Measurements from ENCODE around the gene MTG1. TPM values are rescaled to one million over a fixed set of nuclear protein-coding genes. Genes with fewer than 3 reads are reported as not detected.
"Not testable (repeated sequence)": the region's sequence is repeated elsewhere in the genome, so short reads cannot be mapped to it uniquely, and the experiment has no call there.

The MTG1 gene
- polyA plus RNA-seq, 1 experiment, result 38.1 TPM

DNA sequence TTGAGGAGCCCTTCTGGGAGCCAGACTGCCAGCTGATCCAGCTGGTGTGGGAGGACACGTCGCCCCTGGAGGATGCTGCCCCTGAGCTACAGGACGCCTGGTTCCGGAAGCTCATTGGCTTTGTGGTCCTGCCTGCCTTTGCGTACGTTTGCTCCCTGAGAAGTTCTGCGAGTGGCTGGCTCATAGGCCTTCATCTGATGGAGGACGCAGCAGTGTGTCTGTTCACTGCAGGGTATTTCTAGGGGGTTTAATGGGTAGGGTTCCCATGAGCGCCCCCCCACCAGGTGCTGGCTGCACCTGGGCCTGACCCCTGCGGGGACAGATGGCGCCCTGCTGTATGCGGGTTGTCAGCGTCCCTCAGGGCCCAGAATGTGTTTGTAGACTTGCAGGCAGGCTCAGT, 9.9 kb upstream of the MTG1 start:
- H3K4me3 ChIP-seq (ENCODE audit: low read depth, low read length), result no peak overlapping the region
- no peaks in the 10 kb centered on the region for H3K27me3 ChIP-seq (ENCODE audit: control insufficient read depth, insufficient read depth, low read length)
- no peak for DNase-seq (ENCODE audit: low read depth)
- TF ChIP-seq, protein P1, sequence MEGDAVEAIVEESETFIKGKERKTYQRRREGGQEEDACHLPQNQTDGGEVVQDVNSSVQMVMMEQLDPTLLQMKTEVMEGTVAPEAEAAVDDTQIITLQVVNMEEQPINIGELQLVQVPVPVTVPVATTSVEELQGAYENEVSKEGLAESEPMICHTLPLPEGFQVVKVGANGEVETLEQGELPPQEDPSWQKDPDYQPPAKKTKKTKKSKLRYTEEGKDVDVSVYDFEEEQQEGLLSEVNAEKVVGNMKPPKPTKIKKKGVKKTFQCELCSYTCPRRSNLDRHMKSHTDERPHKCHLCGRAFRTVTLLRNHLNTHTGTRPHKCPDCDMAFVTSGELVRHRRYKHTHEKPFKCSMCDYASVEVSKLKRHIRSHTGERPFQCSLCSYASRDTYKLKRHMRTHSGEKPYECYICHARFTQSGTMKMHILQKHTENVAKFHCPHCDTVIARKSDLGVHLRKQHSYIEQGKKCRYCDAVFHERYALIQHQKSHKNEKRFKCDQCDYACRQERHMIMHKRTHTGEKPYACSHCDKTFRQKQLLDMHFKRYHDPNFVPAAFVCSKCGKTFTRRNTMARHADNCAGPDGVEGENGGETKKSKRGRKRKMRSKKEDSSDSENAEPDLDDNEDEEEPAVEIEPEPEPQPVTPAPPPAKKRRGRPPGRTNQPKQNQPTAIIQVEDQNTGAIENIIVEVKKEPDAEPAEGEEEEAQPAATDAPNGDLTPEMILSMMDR (IDR thresholded peaks at IDR 0.05; ENCODE audit: insufficient read depth, low read depth, low read length), result no peak
- H3K36me3 ChIP-seq (ENCODE audit: control insufficient read depth, insufficient read depth, low read length), result peaks cover 3% of the 10 kb centered on the region
- ChIA-PET CTCF (no interaction called here), POLR2A (no interaction called here)

DNA sequence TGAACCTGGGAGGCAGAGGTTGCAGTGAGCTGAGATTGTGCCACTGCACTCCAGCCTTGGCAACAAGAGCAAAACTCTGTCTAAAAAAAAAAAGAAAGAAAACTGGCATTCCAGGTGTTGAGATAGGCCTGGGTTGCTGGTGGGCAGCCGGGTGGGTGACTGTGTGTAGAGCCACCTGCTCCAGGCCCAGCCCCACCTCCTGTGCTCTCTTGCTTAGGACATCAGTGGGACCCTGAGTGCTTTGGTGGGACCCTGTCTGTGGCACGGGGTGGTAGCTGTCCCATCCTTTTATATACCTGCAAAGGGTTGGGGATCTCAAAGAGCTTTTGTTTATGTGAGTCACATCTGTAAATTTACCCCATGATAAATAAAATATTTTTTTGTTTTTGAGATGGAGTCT, 8.7 kb upstream of the MTG1 start:
- DNase-seq (ENCODE audit: low read depth), result no peak
- TF ChIP-seq, protein P1 (IDR thresholded peaks at IDR 0.05; ENCODE audit: insufficient read depth, low read depth, low read length), result no peak
- CTCF ChIA-PET, result no interaction called here
- H3K27me3 ChIP-seq (ENCODE audit: control insufficient read depth, insufficient read depth, low read length), result no peaks in the 10 kb centered on the region
- peaks cover 4% of the 10 kb centered on the region for H3K36me3 ChIP-seq (ENCODE audit: control insufficient read depth, insufficient read depth, low read length)
- POLR2A ChIA-PET, result no interaction called here
- no peak overlapping the region for H3K4me3 ChIP-seq (ENCODE audit: low read depth, low read length)

DNA sequence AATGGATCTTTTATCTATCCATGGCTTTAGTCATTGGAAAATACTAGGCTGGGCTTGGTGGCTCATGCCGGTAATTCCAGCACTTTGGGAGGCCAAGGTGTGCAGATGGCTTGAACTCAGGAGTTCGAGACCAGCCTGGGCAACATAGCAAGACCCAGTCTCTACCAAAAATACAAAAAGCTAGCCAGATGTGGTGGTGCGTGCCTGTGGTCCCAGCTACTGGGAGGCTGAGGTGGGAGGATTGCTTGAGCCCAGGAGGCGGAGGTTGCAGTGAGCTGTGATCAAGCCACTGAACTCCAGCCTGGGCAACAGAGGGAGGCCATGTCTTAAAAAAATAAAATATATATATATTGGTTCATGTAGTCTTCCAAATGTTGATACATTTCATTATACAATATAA, 7.0 kb upstream of the MTG1 start:
- DNase-seq (ENCODE audit: low read depth); H3K27me3 ChIP-seq (ENCODE audit: control insufficient read depth, insufficient read depth, low read length); H3K4me3 ChIP-seq (ENCODE audit: low read depth, low read length); H3K36me3 ChIP-seq (ENCODE audit: control insufficient read depth, insufficient read depth, low read length): not testable (repeated sequence)
- ChIA-PET CTCF (interaction anchor here (0.6 to 1.2 kb wide), 2 partner anchors 50 to 57 kb away, joined by 3 to 4 read pairs; no protein-coding TSS in a partner anchor), POLR2A (interaction anchor here (0.6 kb wide), 1 partner anchor 9 kb away, joined by 3 read pairs; no protein-coding TSS in a partner anchor)

GRCh38 chr10:133388236-133388972, 5.6 kb upstream of the MTG1 start:
- peaks cover 4% of the 10 kb centered on the region for H3K36me3 ChIP-seq (ENCODE audit: control insufficient read depth, insufficient read depth, low read length)
- H3K27me3 ChIP-seq (ENCODE audit: control insufficient read depth, insufficient read depth, low read length), result no peaks in the 10 kb centered on the region
- no peak overlapping the region for H3K4me3 ChIP-seq (ENCODE audit: low read depth, low read length)
- no peak for DNase-seq (ENCODE audit: low read depth)
- POLR2A ChIA-PET, result no interaction called here
- CTCF ChIA-PET, result interaction anchor here (0.7 kb wide), 1 partner anchor 9 kb away, joined by 3 read pairs; no protein-coding TSS in a partner anchor
- TF ChIP-seq, protein P1 (IDR thresholded peaks at IDR 0.05; ENCODE audit: insufficient read depth, low read depth, low read length), result no peak

DNA sequence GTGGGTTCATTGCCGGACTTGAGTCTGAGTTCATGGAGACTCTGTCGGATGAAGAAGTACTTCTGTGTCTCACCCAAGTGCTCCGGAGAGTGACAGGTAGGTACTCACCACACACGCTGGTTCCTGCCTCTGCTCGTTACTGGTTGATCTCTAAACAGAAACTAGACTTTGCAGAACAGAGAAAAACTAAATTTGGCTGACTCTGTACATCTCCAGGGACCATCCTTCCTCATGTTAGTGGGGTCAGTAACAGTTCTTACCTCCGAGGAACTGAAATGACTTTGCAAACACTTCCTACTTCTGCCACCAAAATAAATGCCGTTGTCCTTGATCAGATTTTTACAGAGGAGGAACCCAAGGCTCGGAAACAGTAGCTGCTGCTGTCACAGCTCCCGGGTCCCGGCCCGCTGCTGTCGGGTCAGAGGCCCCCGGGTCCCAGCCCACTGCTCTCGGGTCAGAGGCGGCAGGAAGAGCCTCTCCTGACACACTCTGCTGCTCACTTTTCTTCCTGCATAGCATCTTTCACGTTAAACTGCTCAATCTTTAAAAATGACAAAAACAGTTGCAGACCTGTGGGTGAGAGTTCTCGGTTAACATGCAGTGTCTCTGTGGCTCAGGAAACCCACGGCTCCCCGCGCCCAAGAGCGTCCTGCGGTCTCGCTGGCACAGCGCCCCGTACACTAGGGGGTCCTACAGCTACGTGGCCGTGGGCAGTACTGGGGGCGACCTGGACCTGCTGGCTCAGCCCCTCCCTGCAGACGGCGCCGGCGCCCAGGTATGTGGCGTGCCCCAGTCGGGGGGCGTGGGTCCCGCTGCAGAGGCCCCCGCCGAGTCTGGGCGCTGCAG, 4.8 kb upstream of the MTG1 start:
- peaks cover 3% of the 10 kb centered on the region; the same call in 1 of the 2 replicates for H3K36me3 ChIP-seq (ENCODE audit: control insufficient read depth, insufficient read depth, low read length)
- H3K4me3 ChIP-seq (ENCODE audit: low read depth, low read length), result no peak overlapping the region
- H3K27me3 ChIP-seq (ENCODE audit: control insufficient read depth, insufficient read depth, low read length), result no peaks in the 10 kb centered on the region
- CTCF ChIA-PET, result no interaction called here
- DNase-seq (ENCODE audit: low read depth), result no peak
- TF ChIP-seq, protein P1 (IDR thresholded peaks at IDR 0.05; ENCODE audit: insufficient read depth, low read depth, low read length), result no peak
- POLR2A ChIA-PET, result no interaction called here

Data from BJ (cell line).